ENCODE measurements around the gene LHFPL2.

LHFPL2 gene

GRCh38 chr5:78554670-78555069 is 93.9 kb downstream of the LHFPL2 start:
- TF ChIP-seq, protein P1, sequence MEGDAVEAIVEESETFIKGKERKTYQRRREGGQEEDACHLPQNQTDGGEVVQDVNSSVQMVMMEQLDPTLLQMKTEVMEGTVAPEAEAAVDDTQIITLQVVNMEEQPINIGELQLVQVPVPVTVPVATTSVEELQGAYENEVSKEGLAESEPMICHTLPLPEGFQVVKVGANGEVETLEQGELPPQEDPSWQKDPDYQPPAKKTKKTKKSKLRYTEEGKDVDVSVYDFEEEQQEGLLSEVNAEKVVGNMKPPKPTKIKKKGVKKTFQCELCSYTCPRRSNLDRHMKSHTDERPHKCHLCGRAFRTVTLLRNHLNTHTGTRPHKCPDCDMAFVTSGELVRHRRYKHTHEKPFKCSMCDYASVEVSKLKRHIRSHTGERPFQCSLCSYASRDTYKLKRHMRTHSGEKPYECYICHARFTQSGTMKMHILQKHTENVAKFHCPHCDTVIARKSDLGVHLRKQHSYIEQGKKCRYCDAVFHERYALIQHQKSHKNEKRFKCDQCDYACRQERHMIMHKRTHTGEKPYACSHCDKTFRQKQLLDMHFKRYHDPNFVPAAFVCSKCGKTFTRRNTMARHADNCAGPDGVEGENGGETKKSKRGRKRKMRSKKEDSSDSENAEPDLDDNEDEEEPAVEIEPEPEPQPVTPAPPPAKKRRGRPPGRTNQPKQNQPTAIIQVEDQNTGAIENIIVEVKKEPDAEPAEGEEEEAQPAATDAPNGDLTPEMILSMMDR (IDR thresholded peaks at IDR 0.05; ENCODE audit: low read depth, low read length, missing control alignments): no peak
- no peak overlapping the region for H3K4me3 ChIP-seq (ENCODE audit: low read depth, low read length)
- no peak for DNase-seq (ENCODE audit: low read depth)

- TF ChIP-seq, protein P1 (IDR thresholded peaks at IDR 0.05; ENCODE audit: low read depth, low read length, missing control alignments): no peak
- no peak for DNase-seq (ENCODE audit: low read depth)
- H3K4me3 ChIP-seq (ENCODE audit: low read depth, low read length): no peak overlapping the region
Measured at GRCh38 chr5:78553580-78554353, 94.8 kb downstream of the LHFPL2 start.

DNA sequence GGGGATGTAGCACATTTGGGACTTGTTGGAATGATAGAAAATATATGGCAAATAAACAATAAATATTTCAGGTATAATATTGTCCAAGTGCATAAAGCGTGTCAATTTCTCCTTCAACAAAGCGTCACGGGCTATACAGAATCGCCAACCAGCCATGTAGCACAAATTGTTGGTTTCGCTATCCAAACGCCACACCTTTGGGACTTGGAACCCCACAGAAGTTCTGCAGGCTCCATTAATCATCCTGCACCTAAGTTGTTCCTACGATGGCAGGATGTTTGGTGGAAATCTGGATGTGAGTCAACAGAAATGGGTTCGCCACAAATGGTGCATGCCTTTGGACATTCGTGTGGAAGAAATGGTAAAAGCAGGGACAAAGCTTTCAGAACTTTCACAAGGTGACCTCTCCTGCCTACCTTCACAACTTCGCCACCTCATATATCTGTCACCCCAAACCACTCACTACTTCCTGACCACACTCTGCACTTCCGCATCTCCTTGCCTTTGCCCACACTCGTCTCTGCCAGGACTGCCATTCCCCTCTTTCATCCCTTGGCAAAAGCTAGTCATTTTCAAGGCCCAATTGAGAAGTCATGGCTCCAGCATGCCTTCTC is 95.7 kb downstream of the LHFPL2 start:
- TF ChIP-seq, protein P1 (IDR thresholded peaks at IDR 0.05; ENCODE audit: low read depth, low read length, missing control alignments): no peak
- H3K4me3 ChIP-seq (ENCODE audit: low read depth, low read length): no peak overlapping the region
- DNase-seq (ENCODE audit: low read depth): no peak

- H3K4me3 ChIP-seq (ENCODE audit: low read depth, low read length): no peak overlapping the region
- DNase-seq (ENCODE audit: low read depth): no peak
- TF ChIP-seq, protein P1 (IDR thresholded peaks at IDR 0.05; ENCODE audit: low read depth, low read length, missing control alignments): no peak
Measured at GRCh38 chr5:78550891-78551290, 97.7 kb downstream of the LHFPL2 start.

DNA sequence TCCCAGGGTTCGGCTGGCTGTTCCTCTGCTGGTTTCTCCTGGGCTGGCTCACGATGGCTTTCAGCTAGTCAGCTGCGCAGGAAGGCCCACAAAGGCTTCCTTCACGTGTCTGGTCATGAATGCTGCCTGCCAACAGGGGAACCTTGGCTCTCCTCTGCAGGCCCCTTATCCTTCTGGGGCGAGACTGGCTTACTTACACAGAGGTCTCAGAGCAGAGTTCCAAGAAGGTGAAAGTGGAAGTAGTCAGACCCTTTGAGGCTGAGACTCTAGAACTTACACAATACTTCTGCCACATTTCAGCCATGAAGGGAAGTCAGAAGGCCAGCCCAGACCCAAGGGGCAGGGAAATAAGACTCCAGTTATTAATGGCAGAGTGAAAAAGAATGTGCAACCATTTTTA is 99.5 kb downstream of the LHFPL2 start:
- no peak for DNase-seq (ENCODE audit: low read depth)
- no peak overlapping the region for H3K4me3 ChIP-seq (ENCODE audit: low read depth, low read length)
- TF ChIP-seq, protein P1 (IDR thresholded peaks at IDR 0.05; ENCODE audit: low read depth, low read length, missing control alignments): no peak

DNA sequence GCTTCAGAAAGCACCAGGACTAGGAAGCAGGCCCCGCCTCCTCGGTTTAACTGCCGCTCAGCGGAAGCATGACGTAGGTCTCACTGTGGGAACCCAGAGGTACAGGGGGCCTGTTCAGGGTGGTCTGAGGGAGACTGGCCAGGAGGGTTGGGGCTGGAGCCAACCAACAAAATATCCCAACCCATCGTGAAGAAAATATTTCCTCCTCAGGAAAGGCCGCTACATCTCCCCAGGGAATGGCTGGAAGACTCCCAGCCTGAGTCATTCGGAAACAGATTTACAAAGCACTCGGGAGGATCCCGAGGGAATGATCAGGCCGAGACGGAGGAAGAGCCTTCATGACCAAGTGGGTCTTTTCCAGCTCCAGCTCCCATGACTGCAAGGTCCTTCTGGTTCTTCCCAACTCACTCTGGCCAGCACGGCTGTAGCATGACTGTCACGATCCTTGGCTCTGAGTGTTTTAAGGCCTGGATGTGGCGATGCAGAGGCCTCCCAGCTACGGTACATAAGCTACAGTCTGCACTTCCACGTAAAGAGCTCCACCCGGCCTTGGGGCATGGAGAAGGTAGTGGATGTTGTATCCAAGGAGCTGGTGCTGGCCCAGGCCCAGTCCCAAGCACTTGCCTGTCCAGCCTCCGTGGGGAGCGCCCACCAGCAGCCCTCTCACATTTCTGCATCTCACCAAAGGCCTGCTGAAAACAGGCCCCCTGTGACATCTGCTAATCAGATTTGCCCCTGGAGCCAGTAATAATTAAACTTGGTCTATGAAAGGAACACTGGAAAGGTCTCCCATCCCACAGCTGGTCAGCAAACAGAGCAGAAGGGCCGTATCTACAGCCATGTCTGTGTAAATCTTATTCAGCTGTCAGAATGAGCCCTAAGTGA is 100.6 kb downstream of the LHFPL2 start:
- no peak for DNase-seq (ENCODE audit: low read depth)
- TF ChIP-seq, protein P1 (IDR thresholded peaks at IDR 0.05; ENCODE audit: low read depth, low read length, missing control alignments): no peak
- H3K4me3 ChIP-seq (ENCODE audit: low read depth, low read length): no peak overlapping the region

All from GM12864 (cell line).